HepG2 (cell line): ENCODE results near the gene KDM4B. TPM values are rescaled to one million over a fixed set of nuclear protein-coding genes. Genes with fewer than 3 reads are reported as not detected.

Experiments used
- ATAC-seq: fragments of 200-7000 bp; cut with Tn5 transposase; 3 replicates; pipeline ENCODE4 v1.9.1; 2020; ENCODE audit warnings: mild to moderate bottlenecking, moderate library complexity
- BruUV-seq: library from RNA; stranded (reverse); fragments of 400-500 nt; replicated peaks from 2 replicates; lab custom pipeline; 2021; lab: Mats Ljungman, UMichigan
- CTCF ChIA-PET: fragments of 300-600 bp; formaldehyde crosslinking; extraction: SDS; loops from one replicate; lab custom pipeline; 2021; ENCODE audit warnings: low total read pairs, inconsistent platforms, low intra/inter-chr PET ratio; lab: Yijun Ruan, JAX
- POLR2A ChIA-PET: fragments of 350-600 bp; sonication (Branson Sonifier 250); formaldehyde crosslinking; loops from one replicate; lab custom pipeline; 2020; ENCODE audit warnings: antibody characterized with exemption, inconsistent platforms; lab: Yijun Ruan, JAX
- DNase-seq: peaks from one replicate; pipeline ENCODE4 v3.0.0-alpha.2; 2015; ENCODE audit warnings: low spot score
- FAIRE-seq: peaks from 3 replicates; lab custom pipeline; 2011; peaks lifted over from hg19 to GRCh38; lab: Jason Lieb, UNC
- H2AFZ ChIP-seq: one replicate; pipeline ENCODE4 v1.6.1; 2011; ENCODE audit warnings: low read length, inconsistent platforms
- H3K27ac ChIP-seq: fragments of 300-600 bp; 3 replicates; pipeline ENCODE4 v1.8.0; 2011; ENCODE audit warnings: mixed run types, mild to moderate bottlenecking, mixed read lengths, low read length, inconsistent platforms; ENCODE audit not compliant: insufficient read depth; ENCODE audit errors: extremely low read length
- H3K27me3 ChIP-seq, 2 experiments: fragments of 200-600 bp in 1 of 2; 2 replicates in 1 of 2; 3 replicates in 1 of 2; pipeline versions ENCODE4 v1.6.0 to v1.8.0; 2011; ENCODE audit warnings: low read length in 2 of 2, mild to moderate bottlenecking in 2 of 2, moderate library complexity in 2 of 2, inconsistent platforms in 1 of 2; ENCODE audit not compliant: insufficient read depth in 2 of 2, control insufficient read depth in 1 of 2
- H3K36me3 ChIP-seq, 2 experiments: fragments of 200-600 bp in 1 of 2; replicated peaks in 1 of 2; 2 replicates in 1 of 2; 3 replicates in 1 of 2; pipeline versions ENCODE4 v1.5.1 to v1.8.0; 2011; ENCODE audit warnings: low read length in 2 of 2, inconsistent platforms in 1 of 2; ENCODE audit not compliant: insufficient read depth in 2 of 2, control insufficient read depth in 1 of 2
- H3K4me1 ChIP-seq: 2 replicates; pipeline ENCODE4 v1.5.1; 2012; ENCODE audit warnings: low read length, inconsistent platforms; ENCODE audit not compliant: insufficient read depth
- H3K4me2 ChIP-seq: 2 replicates; pipeline ENCODE4 v1.6.0; 2011; ENCODE audit warnings: low read depth, low read length, inconsistent platforms
- H3K4me3 ChIP-seq, 3 experiments: fragments of 200-600 bp in 1 of 3; sonication (generic), shearing (Covaris generic) in 1 of 3; replicated peaks in 1 of 3; 2 replicates each; pipeline ENCODE4 v1.5.1; 2011 to 2016; ENCODE audit warnings: low read length in 3 of 3, inconsistent platforms in 2 of 3, low read depth in 2 of 3, mild to moderate bottlenecking in 2 of 3, control low read depth in 1 of 3, mixed read lengths in 1 of 3; ENCODE audit not compliant: insufficient read depth in 1 of 3
- H3K79me2 ChIP-seq: one replicate; pipeline ENCODE4 v1.6.1; 2011; ENCODE audit warnings: low read length, inconsistent platforms; ENCODE audit not compliant: insufficient read depth
- H3K9ac ChIP-seq: 2 replicates; pipeline ENCODE4 v1.6.0; 2011; ENCODE audit warnings: mild to moderate bottlenecking, low read depth, low read length, inconsistent platforms; ENCODE audit not compliant: insufficient read depth
- H3K9me3 ChIP-seq: 2 replicates; pipeline ENCODE4 v1.5.1; 2012; ENCODE audit warnings: mild to moderate bottlenecking, low read length
- H4K20me1 ChIP-seq: 2 replicates; pipeline ENCODE4 v1.6.0; 2011; ENCODE audit warnings: inconsistent platforms, mild to moderate bottlenecking, low read length, moderate library complexity; ENCODE audit not compliant: insufficient read depth
- ADNP ChIP-seq: sonication (generic); formaldehyde crosslinking; IDR thresholded peaks from 2 replicates; pipeline ENCODE4 v1.4.0; 2020; ENCODE audit warnings: missing genetic modification reagents
- AGO1 ChIP-seq: fragments of 200-400 bp; formaldehyde crosslinking; IDR thresholded peaks from 2 replicates; pipeline ENCODE4 v1.6.1; 2017; ENCODE audit warnings: mild to moderate bottlenecking, low read depth, low read length, moderate library complexity; ENCODE audit not compliant: poor library complexity, severe bottlenecking
- HDAC6 ChIP-seq: fragments of 200-600 bp; sonication (generic); IDR thresholded peaks from 2 replicates; pipeline ENCODE4 v1.7.0; 2017; ENCODE audit warnings: mild to moderate bottlenecking, antibody characterized with exemption, low read length, low read depth
- RARA ChIP-seq: IDR thresholded peaks from 2 replicates; pipeline ENCODE4 v1.6.1; 2016; ENCODE audit warnings: missing genetic modification reagents, missing compliant biosample characterization
- RFXAP ChIP-seq: sonication (generic); formaldehyde crosslinking; IDR thresholded peaks from 2 replicates; pipeline ENCODE4 v1.4.0; 2020; ENCODE audit warnings: missing genetic modification reagents, borderline replicate concordance
- ZNF543 ChIP-seq: sonication (generic); formaldehyde crosslinking; IDR thresholded peaks from 2 replicates; pipeline ENCODE4 v1.4.0; 2020; ENCODE audit warnings: mild to moderate bottlenecking, missing genetic modification reagents
- WGBS: methylation state at CpG from one replicate; pipeline ENCODE4 v1.1.6; 2017; ENCODE audit warnings: low lambda C conversion rate; 5-methylcytosine and 5-hydroxymethylcytosine counted together
- in situ Hi-C: cut with HindIII; loops from 2 replicates; pipeline ENCODE4 v1.10.0; 2017; ENCODE audit warnings: low pct_unique_long_range_greater_than_20kb; ENCODE audit not compliant: extremely low pct_ligation_motif_present
- intact Hi-C: fragments of 100-400 bp; cut with micrococcal nuclease; formaldehyde crosslinking; loops from one replicate; pipeline ENCODE4 v1.10.0; 2022; ENCODE audit not compliant: unreplicated experiment
- polyA plus RNA-seq, 8 experiments: library from polyadenylated mRNA; depleted of rRNA in 3 of 8; stranded (reverse) in 7 of 8; unstranded in 1 of 8; fragments of >200 nt; fragmentation: Illumina TruSeq in 4 of 8; extraction: Trizol in 4 of 8; gene quantifications; 2 replicates each; pipeline versions ENCODE4 v1.2.1 to v1.2.3, GENCODE V29; 2011 to 2016; ENCODE audit warnings: low read depth in 4 of 8, missing spikeins in 1 of 8, mixed read lengths in 1 of 8; ENCODE audit not compliant: insufficient read depth in 1 of 8
- total RNA-seq, 5 experiments: library from RNA; depleted of rRNA; stranded (reverse); fragments of >200 nt; fragmentation: Illumina TruSeq; extraction: Trizol; gene quantifications; 2 replicates each; pipeline ENCODE4 v1.2.3, GENCODE V29; 2016; ENCODE audit warnings: low read depth in 1 of 5
- TF ChIP-seq, protein P1 (sequence below): sonication (generic); formaldehyde crosslinking; IDR thresholded peaks from 2 replicates; pipeline ENCODE4 v1.4.0; 2020; ENCODE audit warnings: mild to moderate bottlenecking, missing genetic modification reagents
- TF ChIP-seq, protein P2 (sequence below): sonication (generic); formaldehyde crosslinking; IDR thresholded peaks from 2 replicates; pipeline ENCODE4 v1.8.0; 2022; ENCODE audit warnings: missing genetic modification reagents, mild to moderate bottlenecking, moderate library complexity, borderline replicate concordance
- TF ChIP-seq, protein P3 (sequence below): IDR thresholded peaks from 2 replicates; pipeline ENCODE4 v1.6.1; 2012; ENCODE audit warnings: inconsistent platforms
- TF ChIP-seq, protein P4 (sequence below): sonication (generic); formaldehyde crosslinking; IDR thresholded peaks from 2 replicates; pipeline ENCODE4 v1.5.0; 2020; ENCODE audit warnings: missing genetic modification reagents
- TF ChIP-seq, protein P5 (sequence below): sonication (generic); formaldehyde crosslinking; IDR thresholded peaks from 2 replicates; pipeline ENCODE4 v1.4.0; 2020; ENCODE audit warnings: mild to moderate bottlenecking, missing genetic modification reagents
- TF ChIP-seq, protein P6 (sequence below): conservative IDR thresholded peaks from 2 replicates; pipeline ENCODE4 v1.6.1; 2018; ENCODE audit warnings: missing genetic modification reagents

KDM4B gene
- total and polyA plus RNA-seq, 2 of the 13 experiments (the other 11 are each of a cell fraction or from before 2014, with no cell fraction given), result 4.9 to 14.6 TPM

DNA sequence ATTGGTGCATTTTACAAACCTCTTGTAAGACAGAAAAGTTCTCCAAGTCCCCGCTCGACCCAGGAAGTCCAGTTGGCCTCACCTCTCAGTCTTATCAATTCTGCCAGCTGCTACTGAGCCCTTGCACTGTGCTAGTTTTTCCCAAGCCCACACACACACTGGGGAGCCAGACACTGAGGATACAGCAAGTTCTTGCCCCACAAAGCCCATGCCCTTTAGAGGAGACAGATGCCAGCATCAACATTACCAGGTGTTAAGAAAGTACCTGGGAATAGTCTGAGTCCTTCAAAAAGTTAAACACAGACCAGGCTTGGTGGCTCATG, 196.7 kb downstream of the KDM4B start:
- no peak overlapping the region for H3K27ac ChIP-seq
- no peak for DNase-seq
- BruUV-seq, result no TSS peak
- H2AFZ ChIP-seq, result no peak overlapping the region
- ChIA-PET CTCF (no interaction called here), POLR2A (no interaction called here)
- 84% methylated on average over 2 of the region's 2 CpGs for WGBS
- H3K9ac ChIP-seq, result no peak overlapping the region
- FAIRE-seq, result no peak
- no peak overlapping the region for H3K4me3 ChIP-seq
- intact Hi-C loops, result no loop called here
- no peaks in the 10 kb centered on the region for H3K79me2 ChIP-seq
- peaks cover 27% of the 10 kb centered on the region for H3K4me1 ChIP-seq
- H3K9me3 ChIP-seq, result no peaks in the 10 kb centered on the region
- in situ Hi-C loops, result no loop called here
- ATAC-seq, result no peak
- H4K20me1 ChIP-seq, result no peaks in the 10 kb centered on the region
- no peaks in the 10 kb centered on the region for H3K36me3 ChIP-seq
- H3K4me2 ChIP-seq, result no peak overlapping the region
- H3K27me3 ChIP-seq, result no peaks in the 10 kb centered on the region
- no peak for TF ChIP-seq ADNP (CRISPR knock-in tag)
- TF ChIP-seq, protein P1, sequence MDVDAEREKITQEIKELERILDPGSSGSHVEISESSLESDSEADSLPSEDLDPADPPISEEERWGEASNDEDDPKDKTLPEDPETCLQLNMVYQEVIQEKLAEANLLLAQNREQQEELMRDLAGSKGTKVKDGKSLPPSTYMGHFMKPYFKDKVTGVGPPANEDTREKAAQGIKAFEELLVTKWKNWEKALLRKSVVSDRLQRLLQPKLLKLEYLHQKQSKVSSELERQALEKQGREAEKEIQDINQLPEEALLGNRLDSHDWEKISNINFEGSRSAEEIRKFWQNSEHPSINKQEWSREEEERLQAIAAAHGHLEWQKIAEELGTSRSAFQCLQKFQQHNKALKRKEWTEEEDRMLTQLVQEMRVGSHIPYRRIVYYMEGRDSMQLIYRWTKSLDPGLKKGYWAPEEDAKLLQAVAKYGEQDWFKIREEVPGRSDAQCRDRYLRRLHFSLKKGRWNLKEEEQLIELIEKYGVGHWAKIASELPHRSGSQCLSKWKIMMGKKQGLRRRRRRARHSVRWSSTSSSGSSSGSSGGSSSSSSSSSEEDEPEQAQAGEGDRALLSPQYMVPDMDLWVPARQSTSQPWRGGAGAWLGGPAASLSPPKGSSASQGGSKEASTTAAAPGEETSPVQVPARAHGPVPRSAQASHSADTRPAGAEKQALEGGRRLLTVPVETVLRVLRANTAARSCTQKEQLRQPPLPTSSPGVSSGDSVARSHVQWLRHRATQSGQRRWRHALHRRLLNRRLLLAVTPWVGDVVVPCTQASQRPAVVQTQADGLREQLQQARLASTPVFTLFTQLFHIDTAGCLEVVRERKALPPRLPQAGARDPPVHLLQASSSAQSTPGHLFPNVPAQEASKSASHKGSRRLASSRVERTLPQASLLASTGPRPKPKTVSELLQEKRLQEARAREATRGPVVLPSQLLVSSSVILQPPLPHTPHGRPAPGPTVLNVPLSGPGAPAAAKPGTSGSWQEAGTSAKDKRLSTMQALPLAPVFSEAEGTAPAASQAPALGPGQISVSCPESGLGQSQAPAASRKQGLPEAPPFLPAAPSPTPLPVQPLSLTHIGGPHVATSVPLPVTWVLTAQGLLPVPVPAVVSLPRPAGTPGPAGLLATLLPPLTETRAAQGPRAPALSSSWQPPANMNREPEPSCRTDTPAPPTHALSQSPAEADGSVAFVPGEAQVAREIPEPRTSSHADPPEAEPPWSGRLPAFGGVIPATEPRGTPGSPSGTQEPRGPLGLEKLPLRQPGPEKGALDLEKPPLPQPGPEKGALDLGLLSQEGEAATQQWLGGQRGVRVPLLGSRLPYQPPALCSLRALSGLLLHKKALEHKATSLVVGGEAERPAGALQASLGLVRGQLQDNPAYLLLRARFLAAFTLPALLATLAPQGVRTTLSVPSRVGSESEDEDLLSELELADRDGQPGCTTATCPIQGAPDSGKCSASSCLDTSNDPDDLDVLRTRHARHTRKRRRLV (CRISPR knock-in tag), result no peak
- no peak for TF ChIP-seq RFXAP (CRISPR knock-in tag)
- no peak for TF ChIP-seq RARA (CRISPR knock-in tag)
- TF ChIP-seq HDAC6, result no peak
- no peak for TF ChIP-seq ZNF543
- no peak for TF ChIP-seq AGO1
- TF ChIP-seq, protein P2, sequence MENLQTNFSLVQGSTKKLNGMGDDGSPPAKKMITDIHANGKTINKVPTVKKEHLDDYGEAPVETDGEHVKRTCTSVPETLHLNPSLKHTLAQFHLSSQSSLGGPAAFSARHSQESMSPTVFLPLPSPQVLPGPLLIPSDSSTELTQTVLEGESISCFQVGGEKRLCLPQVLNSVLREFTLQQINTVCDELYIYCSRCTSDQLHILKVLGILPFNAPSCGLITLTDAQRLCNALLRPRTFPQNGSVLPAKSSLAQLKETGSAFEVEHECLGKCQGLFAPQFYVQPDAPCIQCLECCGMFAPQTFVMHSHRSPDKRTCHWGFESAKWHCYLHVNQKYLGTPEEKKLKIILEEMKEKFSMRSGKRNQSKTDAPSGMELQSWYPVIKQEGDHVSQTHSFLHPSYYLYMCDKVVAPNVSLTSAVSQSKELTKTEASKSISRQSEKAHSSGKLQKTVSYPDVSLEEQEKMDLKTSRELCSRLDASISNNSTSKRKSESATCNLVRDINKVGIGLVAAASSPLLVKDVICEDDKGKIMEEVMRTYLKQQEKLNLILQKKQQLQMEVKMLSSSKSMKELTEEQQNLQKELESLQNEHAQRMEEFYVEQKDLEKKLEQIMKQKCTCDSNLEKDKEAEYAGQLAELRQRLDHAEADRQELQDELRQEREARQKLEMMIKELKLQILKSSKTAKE, result no peak
- TF ChIP-seq, protein P3, sequence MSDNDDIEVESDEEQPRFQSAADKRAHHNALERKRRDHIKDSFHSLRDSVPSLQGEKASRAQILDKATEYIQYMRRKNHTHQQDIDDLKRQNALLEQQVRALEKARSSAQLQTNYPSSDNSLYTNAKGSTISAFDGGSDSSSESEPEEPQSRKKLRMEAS, result no peak
- TF ChIP-seq, protein P4, sequence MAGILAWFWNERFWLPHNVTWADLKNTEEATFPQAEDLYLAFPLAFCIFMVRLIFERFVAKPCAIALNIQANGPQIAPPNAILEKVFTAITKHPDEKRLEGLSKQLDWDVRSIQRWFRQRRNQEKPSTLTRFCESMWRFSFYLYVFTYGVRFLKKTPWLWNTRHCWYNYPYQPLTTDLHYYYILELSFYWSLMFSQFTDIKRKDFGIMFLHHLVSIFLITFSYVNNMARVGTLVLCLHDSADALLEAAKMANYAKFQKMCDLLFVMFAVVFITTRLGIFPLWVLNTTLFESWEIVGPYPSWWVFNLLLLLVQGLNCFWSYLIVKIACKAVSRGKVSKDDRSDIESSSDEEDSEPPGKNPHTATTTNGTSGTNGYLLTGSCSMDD (CRISPR knock-in tag), result no peak
- TF ChIP-seq, protein P5, sequence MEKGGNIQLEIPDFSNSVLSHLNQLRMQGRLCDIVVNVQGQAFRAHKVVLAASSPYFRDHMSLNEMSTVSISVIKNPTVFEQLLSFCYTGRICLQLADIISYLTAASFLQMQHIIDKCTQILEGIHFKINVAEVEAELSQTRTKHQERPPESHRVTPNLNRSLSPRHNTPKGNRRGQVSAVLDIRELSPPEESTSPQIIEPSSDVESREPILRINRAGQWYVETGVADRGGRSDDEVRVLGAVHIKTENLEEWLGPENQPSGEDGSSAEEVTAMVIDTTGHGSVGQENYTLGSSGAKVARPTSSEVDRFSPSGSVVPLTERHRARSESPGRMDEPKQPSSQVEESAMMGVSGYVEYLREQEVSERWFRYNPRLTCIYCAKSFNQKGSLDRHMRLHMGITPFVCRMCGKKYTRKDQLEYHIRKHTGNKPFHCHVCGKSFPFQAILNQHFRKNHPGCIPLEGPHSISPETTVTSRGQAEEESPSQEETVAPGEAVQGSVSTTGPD, result no peak
- TF ChIP-seq, protein P6, sequence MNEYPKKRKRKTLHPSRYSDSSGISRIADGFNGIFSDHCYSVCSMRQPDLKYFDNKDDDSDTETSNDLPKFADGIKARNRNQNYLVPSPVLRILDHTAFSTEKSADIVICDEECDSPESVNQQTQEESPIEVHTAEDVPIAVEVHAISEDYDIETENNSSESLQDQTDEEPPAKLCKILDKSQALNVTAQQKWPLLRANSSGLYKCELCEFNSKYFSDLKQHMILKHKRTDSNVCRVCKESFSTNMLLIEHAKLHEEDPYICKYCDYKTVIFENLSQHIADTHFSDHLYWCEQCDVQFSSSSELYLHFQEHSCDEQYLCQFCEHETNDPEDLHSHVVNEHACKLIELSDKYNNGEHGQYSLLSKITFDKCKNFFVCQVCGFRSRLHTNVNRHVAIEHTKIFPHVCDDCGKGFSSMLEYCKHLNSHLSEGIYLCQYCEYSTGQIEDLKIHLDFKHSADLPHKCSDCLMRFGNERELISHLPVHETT (CRISPR knock-in tag), result no peak
